GM19463 (cell line): Measurements from ENCODE around the gene LRP5.
"Not testable (repeated sequence)": the region's sequence is repeated elsewhere in the genome, so short reads cannot be mapped to it uniquely, and the experiment has no call there.

Source experiments
- ATAC-seq: cut with Tn5 transposase; IDR thresholded peaks from one replicate; pipeline ENCODE4 v1.9.1; 2021; ENCODE audit warnings: mild to moderate bottlenecking, moderate library complexity; ENCODE audit not compliant: unreplicated experiment

The LRP5 gene

DNA sequence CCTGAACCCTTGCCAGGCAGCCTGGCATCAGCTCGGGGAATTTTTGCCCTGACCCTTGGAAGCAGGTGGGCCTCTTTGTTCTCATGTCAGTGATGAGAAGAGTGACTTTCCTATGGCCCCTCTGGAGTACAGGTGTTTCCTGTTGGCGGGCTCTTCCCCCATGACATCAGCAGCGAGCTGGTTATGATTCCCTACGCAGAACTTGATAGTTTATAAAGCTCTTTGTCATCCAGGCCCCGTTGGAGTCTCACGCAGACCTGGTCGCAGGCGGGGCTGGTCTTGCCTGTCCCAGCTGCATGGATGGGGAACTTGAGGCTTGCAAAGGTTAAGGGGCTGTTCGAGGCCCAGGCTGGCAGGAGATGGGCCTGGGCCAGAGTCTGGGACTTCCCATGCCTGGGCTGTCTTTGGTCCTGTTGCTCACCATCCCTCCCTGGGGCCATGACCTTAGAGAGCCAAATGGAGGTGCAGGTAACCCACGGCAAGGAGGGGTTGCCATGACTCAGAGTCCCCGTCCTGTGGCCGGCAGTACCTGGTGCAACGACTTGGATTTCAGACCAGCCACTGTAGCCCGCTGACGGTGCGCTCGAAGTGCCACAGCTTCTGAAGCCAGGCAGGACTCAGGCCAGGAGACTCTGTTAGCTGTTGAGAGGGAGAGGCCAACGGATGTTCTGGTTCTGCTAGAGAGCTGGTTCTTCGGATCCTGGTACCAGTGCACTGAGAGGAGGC lies 102.3 kb downstream of the LRP5 start:
- ATAC-seq: no peak

DNA sequence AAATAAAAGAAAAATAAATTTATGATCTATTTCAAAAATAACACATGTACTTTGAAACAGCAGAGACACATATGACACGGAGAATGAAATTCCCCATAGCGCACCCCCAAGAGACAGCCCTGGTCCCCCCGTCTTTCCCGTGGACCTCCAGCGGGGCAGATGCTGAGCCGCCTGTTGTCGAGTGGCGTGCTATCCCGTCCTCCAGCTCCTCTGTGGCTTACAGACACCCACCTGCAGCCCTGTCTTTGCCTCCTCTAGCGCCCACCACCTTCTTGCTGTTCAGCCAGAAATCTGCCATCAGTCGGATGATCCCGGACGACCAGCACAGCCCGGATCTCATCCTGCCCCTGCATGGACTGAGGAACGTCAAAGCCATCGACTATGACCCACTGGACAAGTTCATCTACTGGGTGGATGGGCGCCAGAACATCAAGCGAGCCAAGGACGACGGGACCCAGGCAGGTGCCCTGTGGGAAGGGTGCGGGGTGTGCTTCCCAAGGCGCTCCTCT lies 103.7 kb downstream of the LRP5 start:
- no peak for ATAC-seq

DNA sequence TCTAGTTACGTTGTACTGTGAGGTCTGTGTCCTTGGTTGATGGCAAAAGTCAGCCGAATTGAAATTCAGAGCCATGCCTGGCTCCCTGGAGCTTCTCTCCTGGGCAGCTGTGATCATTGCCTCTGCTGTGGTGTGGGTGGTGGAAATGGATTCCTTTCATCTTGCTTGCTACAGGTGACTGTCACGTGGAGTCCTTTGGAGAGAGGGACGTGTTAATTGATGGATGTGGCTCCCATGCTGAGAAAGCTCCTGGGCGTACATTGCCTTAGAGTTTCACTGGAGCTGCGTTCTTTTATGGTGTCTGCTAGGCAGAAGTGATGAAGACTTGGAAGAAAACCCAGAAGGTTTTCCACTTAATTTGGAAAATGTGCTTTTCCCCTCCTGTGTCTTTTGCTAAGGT lies 106.3 kb downstream of the LRP5 start:
- ATAC-seq: no peak

DNA sequence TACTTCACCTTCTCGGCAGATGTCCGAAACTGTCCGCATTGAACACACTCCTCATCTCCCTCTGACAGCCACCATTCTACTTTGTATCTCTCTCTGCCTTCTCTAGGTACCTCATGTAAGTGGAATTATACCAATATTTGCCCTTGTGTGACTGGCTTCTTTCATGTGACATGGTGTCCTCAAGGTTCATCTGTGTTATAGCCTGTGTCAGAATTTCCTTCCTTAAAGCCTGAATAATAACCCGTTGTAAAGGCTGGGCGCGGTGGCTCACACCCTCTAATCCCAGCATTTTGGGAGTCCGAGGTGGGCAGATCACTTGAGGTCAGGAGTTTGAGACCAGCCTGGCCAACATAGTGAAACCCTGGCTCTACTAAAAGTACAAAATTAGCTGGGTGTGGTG lies 107.8 kb downstream of the LRP5 start:
- no peak for ATAC-seq

DNA sequence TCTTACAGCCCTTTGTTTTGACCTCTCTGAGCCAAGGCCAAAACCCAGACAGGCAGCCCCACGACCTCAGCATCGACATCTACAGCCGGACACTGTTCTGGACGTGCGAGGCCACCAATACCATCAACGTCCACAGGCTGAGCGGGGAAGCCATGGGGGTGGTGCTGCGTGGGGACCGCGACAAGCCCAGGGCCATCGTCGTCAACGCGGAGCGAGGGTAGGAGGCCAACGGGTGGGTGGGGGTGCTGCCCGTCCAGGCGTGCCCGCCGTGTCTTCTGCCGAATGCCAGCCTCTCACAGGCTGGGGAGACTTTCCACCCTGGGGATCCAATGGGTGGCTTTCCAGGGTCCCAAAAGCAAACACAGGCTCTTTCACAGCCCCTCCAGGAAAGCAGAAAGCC lies 111.1 kb downstream of the LRP5 start:
- no peak for ATAC-seq

DNA sequence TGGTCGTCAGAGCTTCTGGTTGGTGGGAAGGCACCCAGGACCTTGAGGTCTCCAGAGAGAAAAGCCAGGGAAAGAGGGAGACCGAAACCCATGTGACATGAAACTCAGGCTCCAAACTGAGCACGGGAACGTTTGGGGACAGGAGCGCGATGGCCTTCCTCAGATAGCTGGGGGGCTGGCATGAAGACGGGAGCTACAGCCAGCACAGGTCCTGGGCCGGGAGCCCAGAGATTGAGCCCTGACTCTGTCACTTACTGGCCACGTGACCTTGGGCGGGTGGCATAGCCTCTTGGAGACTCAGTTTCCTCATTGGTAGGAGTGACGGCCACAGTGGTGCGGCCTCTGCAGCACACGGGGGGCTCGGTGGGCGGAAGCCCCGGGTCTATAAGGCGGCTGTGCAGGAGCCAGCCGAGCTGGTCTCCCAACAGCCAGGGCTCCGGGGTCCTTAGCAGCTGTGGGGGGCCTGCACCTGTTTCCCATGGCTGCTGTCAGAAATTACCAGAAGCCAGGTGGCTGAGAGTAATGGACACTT lies 111.8 kb downstream of the LRP5 start:
- no peak for ATAC-seq

DNA sequence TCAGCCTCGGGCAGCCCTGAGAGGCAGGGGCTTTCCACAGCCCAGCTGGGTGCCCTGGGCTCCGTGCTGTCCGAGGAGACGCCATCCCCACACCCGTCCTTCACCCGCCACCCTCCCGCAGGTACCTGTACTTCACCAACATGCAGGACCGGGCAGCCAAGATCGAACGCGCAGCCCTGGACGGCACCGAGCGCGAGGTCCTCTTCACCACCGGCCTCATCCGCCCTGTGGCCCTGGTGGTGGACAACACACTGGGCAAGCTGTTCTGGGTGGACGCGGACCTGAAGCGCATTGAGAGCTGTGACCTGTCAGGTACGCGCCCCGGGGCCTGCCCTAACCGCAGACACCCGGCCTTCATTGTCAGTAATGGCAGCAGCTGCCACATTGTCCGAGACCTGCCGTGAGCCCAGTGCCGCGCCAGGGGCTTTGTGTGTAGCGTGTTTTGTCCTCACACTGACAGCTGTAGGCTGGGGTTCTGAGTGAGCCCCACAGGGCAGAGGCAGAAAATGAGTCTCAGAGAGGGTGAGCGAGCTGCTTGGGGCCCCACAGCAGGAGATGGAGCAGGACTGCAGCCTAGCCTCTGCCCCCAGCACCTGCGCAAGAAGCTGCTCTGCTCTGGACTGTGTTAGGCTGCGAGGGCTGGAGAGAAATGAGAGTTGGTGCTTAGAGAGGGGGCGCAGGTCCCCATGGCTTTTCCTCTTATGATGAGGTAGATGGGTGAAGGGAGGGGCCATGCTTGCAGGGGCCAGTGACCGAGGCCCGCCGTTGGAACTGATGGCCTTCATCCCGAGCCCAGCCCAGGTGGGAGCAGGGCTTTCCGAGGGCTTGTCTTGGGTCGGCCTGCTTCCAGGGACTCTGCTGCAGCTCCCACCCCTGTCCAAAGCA lies 112.8 kb downstream of the LRP5 start:
- no peak for ATAC-seq

DNA sequence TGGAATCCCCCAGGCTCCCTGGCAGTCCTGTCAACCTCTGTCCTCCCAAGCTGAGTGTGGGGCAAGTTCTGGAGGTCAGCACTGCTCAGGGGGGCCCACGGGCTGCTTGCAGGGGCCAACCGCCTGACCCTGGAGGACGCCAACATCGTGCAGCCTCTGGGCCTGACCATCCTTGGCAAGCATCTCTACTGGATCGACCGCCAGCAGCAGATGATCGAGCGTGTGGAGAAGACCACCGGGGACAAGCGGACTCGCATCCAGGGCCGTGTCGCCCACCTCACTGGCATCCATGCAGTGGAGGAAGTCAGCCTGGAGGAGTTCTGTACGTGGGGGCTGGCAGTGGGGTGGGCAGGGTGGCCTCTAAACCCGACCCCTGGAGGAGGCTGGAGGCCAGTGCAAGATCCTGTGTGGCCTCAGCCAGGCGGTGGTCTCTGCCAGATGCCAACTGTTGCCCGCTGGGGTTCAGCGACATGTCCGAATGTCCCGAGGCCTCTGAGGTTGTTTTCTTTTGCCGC lies 113.5 kb downstream of the LRP5 start:
- ATAC-seq: no peak

DNA sequence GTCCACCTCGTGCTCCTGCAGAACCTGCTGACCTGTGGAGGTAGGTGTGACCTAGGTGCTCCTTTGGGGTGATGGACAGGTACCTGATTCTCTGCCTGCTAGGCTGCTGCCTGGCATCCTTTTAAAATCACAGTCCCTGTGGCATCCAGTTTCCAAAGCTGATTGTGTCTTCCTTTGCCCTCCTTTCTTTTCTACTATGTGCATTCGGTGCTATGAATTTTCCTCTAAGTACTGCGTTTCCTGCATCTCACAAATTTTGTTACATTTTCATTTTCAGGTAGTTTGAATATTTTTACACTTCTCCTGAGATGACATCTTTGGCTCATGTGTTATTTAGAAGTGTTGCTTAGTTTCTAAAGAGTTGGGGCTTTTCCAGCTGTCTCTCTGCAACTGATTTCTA lies 117.3 kb downstream of the LRP5 start:
- no peak for ATAC-seq

DNA sequence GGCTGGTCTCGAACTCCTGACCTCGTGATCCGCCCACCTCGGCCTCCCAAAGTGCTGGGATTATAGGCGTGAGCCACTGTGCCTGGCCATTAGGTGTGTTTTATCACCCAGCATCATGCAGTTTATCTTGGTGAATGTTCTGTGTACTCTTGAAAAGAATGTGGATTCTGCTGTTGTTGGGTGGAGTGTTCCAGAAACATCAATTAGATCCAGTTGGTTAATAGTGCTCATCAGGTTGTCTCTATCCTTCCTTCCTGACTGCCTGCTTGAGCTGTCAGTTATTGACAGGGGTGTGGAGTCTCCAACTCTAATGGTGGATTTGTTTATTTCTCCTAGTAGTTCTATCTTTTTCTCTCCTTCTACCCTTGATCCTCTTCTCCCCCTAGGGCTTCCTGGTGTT lies 118.0 kb downstream of the LRP5 start:
- ATAC-seq: no peak

DNA sequence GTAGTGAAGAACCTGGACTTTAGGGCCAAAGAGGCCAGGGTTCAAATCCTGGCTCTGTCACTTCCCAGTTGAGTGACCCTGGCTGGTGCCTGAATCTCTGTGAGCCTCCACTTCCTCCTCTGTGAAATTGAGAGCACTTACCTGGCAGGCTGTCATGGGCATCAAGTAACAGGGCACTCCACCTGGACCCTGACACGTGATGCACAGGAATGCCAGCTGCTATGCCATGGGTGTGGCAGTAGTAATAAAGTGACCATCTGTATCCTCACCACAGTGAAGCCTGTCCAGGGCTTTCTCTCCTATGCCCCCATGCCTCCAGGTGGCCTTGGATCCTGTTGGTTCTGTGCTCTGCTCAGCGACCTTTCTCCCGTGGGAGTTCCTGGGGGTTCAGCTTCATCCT lies 118.4 kb downstream of the LRP5 start:
- ATAC-seq: no peak

DNA sequence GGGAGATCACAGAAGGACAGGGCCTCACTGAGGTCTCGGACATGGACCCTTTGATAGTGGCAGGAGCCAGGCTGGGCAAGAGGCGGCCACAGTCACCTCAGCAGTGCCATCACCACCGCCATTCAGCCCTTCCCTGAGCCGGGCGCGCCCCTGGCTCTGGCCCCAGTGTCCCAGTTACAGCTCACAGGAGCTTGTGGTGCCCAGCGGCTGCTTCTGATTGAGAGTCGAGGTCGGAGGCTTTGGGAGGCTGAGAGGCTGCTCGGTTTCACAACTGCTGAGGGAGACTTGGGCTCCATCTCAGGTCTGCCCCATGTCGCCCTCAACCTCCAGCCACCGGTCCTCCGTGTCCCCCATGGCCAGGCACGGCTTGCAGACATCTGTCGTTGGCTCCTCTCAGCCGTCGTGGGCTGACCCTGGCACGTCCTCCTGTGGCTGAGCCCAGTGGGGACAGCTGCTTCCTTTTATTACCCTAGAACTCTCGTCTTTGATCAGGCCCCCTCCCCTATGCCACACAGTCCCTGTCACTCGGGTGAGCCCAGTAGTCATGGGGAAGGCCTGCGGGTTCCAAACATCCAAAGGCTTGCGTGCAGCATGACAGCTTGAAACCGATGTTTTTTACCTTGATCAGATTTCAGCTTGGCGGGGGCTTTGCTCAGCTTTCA lies 119.7 kb downstream of the LRP5 start:
- no peak for ATAC-seq

DNA sequence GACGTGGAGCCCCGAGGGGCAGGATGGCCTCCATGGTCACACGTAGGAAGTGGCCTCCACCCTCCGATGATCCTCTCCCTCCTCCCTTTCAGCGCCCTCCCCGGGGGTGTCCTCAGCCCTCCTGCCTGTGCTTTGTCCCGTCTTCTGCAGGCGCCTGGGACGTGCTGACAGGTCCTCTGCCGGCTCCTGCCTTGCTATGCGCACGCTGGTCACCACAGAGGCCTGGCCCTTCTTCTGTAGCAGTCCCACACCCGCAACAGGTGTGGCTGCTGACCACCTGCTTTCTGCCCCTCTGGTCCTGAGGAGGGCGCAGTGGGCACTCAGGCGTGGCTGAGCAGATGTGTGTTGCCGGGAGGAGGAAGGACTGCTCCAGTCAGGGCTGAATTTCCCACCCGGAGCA lies 120.5 kb downstream of the LRP5 start:
- no peak for ATAC-seq

DNA sequence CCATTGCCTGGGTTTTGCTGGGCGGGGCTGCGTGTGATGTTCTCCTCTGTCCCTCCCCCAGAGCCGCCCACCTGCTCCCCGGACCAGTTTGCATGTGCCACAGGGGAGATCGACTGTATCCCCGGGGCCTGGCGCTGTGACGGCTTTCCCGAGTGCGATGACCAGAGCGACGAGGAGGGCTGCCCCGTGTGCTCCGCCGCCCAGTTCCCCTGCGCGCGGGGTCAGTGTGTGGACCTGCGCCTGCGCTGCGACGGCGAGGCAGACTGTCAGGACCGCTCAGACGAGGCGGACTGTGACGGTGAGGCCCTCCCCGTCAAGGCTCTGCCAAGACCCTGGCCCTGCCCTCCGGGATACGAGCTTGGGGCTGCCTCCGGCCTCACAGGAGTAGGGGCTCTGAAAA lies 121.2 kb downstream of the LRP5 start:
- ATAC-seq: no peak

DNA sequence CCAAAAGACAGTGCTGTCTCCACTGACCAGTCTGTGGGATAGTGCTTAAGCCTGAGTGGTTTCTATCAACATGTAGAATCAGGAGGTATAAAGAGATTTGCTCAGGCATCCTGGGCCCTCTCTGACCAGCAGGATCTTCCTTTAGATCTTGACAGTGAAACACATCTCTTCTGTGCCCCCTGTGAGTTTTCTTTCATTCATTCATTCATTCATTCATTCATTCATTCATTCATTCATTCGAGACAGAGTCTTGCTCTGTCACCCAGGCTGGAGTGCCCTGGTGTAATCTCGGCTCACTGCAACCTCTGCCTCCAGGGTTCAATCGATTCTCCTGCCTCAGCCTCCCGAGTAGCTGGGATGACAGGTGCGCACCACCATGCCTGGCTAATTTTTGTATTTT lies 121.8 kb downstream of the LRP5 start:
- ATAC-seq: not testable (repeated sequence)

DNA sequence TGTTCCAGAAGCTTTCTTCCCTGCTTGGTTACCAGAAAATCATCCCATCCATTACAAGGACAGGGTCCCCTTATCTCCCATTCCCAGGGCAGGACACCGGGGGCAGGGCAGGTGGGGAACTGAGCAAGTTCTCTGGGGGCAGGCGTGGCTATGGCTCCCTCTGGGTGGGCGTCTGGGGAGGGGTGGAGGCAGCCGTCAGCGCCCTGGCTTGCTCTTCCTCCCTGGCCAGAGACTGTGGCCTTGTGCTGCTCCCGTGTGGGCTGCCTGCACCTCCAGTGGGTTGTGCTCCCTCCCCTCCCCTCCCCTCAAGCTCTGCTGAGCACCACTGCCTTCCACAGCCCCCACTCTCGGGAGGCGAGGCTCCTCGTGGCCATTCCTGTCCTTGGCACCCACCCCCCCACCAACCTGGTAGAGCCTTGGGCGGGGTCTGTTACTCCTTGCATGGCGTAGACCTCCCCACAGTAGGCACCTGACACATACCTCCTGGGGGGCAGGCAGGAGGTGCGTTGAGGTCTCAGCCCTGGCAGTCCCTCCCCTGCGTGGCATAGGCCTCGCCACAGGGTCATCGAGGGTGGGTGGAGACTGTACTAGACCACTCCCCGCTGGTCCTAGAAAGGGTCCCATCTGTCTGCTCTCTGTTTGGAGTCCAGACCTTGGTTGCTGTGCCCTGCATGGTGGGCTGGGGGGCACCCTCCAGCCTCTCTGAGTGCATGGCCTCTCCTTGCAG lies 123.9 kb downstream of the LRP5 start:
- ATAC-seq: no peak

DNA sequence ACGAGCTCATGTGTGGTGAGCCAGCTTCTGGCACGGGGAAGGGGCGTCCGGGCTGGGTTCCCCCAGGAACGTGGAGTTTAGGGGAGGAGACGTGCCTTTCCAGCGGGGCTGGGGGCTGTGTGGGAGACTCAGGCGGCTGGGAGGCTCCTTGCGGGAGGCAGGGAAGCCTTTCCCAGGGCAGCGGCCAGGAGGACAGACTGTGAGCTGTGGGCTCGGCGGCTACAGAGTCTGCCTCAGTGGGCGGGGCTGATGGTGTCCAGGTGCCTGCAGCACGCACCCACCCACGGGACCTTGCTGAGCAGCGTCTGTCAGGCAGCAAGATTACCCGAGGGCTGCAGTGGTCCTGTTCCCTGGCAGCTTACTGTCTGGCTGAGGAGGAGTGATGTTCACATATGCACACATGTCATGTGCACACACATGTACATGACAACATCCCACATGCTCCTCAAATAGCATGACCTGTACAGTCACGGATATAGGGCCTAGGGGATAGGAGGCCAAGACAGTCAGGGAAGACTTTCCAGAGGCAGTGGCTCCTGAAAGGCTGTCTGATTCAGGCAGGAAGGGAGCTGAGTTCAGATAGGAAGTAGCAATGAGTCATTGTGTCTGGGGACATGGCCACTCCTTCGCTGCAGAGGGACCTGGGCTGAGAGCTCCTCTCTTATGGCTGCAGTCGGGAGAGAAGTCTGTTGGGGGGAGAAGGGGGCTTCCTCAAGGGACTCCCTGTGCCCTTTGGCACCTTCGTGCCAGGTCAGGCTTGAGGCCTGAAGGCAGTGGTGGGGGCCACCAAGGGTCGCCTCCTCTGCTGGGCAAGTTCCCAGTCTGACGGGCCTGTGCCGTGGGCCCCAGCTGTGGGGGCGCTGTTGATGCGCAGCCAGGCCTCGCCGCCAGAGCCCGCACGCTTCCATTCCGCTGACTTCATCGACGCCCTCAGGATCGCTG lies 124.9 kb downstream of the LRP5 start:
- ATAC-seq: no peak

DNA sequence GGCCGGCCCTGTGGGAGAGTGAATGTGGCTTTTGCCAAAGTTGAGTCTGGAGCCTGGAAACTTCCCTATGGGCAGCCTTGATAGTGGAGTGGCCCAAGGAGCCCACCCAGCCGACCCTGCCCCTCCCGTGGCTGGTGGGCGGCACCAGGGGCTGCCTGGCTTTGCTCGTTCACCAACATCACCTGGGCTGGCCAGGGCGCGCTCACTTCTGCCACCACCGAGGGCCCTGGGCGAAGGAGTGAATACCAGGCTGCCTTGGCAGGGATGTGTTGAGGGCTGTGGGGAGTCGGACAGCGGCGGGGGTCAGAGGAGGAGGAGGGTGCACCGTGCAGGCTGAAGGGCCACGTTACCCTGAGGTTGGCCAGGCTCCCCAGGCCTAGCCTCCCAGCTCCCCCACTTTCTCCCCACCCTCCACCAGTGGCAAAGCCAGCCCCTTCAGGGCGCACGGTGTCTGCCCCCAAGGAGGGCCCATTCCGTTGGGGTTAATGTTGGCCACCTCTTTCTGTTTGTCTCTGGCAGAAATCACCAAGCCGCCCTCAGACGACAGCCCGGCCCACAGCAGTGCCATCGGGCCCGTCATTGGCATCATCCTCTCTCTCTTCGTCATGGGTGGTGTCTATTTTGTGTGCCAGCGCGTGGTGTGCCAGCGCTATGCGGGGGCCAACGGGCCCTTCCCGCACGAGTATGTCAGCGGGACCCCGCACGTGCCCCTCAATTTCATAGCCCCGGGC lies 125.7 kb downstream of the LRP5 start:
- no peak for ATAC-seq
